ENCODE measurements around the gene ACTR1A. TPM values are rescaled to one million over a fixed set of nuclear protein-coding genes. Genes with fewer than 3 reads are reported as not detected.
A peak's percentile ranks its signal among the peaks of the same experiment; 100 is the strongest.
"Not testable (repeated sequence)": the region's sequence is repeated elsewhere in the genome, so short reads cannot be mapped to it uniquely, and the experiment has no call there.

The ACTR1A gene
- total RNA-seq, 1 donor from 2014 or later = 164 TPM

DNA sequence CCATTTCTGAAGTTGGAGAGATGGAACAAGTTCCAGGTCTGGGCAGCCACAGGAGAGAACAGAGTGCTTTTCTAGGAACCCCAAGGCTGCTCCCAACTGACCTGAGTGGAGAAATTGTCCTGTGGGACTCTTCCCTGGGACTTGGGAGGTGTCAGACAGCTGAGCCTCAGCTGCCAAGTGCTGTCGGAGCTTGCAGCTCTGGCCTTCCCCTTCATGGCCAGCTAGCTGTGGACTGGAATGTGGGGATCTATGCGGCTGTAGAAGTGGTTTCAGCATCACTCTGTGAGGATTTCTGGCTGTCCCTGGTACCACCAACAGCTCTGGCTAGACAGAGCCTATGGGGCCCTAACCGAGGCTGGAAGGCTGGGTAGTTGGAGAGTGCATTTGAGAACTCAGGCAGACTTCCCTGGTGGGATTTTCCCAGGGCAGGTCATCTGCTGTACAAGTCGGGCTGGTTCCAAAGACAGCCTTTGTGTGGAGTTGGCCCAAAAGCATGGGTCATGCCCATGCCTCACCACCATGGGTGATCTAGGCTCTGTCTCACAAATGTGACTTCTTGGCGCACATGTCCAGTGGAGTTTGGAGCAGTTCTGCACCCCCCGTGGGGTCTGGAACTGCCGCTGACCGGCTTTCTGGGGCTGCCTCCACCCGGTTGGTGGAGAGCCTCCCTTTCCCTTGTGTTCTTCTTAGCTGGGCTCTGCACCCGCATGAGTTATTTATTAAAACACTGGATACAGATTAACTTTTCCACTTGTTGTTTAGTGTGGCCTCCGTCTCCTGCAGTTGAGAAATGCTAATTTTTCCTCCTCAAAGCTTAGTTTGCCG is 12.2 kb upstream of the ACTR1A start:
- no peak for DNase-seq

DNA sequence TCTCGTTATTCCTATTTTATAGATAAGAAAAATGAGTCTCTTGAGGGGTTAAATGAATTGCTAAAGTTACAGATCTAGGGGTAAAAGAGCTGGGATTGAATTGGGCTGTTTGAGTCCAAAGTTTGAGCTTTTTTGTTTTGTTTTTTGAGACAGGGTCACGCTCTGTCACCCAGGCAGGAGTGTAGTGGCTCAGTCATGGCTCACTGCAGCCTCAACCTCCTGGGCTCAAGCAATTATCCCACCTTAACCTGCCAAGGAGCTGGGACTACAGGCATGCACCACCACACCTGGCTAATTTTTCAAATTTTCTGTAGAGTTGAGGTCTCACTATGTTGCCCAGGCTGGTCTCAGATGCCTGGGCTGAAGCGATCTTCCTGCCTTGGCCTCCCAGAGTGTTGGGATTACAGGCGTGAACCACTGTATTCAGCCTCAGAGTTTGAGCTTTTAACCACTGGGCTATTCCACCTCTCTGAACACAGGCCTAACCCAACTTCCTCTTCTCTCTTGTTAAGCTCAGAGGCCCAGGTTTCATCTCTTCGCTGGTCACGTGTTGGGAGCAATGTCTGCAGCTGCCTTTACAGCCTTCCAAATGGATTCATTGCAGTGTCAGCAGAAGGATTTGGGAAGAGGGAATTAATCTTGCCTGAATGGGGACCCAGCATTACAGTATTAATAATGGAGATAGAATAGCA is 9.2 kb upstream of the ACTR1A start:
- no peak for DNase-seq

DNA sequence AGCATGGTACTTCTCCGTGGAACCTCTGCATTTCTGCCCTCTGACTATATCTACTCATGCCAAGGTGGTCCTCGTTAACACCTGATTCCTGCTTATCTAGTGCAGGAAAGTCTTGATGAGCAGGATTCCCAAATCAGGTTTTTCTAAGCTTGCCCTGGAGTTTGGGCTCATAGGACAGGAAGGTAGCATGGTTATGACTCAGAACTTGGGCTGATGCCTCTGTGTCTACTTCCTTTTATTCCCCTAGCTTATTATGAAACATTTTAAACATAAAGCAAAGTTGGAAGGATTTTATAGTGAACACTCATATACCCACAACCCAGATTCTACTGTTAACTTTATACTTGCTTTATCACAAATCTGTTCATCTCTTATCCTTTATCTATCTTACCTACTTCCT is 6.9 kb upstream of the ACTR1A start:
- DNase-seq = no peak

DNA sequence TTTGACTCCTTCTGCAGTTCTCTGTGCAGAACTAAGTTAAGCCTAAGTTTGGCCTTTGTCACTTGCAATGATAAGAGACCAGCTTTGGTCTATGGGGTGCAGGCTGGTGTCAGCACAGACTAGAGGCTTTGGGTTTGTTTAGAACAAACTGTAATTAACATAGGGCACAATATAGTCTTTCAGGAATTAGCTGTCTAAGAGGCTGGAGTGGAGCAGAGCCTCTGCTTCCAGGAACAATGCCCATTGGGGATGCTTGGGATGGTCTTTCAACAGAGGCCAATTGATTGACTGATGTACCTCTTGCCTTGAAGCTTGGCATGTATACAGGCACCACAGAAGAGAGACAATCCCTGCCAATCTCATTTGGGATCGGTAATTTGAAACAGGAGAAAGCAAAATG is 6.0 kb upstream of the ACTR1A start:
- no peak for DNase-seq

DNA sequence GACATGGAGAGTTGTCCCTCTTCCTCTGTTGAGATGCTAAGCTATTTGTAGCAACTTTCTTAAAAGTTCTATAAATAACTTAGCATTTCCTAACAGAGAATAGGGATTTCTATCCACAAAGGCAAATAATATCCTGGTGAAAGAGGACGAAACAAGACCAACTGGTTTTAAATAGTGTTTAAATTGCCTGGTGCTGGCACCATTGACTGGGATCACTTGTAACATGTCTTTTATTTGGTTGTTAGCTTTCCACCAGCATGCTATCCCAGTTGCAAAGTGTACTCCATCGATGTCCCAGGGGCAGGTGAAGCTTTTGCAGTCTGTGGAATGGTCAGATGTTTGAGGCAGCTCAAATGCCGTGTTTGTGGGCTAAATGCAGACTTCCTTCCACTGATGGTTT is 5.0 kb upstream of the ACTR1A start:
- DNase-seq = no peak

DNA sequence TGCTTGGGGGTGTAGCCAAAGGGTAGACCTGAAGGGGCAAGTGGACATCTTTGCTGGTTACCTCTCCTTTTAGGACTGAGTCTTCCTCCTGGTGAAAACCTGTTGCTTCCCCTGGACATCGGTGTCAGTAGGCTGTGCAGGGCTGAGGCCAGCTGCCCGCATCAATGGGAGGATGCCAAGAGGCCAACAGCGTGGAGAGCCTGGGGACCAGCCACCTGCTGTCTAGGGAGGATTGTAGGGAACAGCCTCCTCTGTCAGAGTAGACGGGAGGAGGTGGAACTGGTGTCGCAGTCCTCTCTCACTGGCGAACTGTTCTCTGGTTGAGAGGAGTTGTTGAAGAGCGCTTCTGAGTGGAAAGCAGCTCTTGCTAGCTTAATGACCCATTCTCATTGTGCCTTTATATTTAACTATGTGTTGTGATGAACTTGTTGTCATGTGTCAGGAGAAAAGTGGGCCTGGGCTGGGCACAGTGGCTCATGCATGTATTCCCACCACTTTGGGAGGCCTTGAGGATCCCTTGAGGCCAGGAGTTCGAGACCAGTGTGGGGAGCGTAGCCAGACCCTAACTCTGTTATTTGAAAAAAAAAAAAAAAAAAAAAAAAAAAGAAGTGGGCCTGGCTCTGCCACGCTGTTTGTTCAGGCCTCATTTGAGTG is 3.1 kb upstream of the ACTR1A start:
- DNase-seq = no peak

DNA sequence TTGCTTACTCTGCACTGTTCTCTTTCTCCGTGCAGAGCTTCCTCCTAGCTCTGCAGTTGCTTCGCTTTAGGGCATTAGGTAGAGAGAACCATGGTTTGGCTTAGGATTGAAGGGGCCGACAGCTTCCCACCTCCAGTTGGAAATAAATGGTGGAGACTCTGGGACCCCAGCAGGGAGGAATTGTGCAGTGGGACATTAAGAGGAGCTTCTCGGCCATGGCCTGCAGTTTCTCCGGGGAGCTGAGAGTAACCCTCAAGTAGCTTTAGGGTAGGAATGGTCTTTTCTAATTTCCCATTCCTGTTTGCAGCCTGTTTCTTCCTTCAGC is 2.4 kb upstream of the ACTR1A start:
- DNase-seq = no peak

DNA sequence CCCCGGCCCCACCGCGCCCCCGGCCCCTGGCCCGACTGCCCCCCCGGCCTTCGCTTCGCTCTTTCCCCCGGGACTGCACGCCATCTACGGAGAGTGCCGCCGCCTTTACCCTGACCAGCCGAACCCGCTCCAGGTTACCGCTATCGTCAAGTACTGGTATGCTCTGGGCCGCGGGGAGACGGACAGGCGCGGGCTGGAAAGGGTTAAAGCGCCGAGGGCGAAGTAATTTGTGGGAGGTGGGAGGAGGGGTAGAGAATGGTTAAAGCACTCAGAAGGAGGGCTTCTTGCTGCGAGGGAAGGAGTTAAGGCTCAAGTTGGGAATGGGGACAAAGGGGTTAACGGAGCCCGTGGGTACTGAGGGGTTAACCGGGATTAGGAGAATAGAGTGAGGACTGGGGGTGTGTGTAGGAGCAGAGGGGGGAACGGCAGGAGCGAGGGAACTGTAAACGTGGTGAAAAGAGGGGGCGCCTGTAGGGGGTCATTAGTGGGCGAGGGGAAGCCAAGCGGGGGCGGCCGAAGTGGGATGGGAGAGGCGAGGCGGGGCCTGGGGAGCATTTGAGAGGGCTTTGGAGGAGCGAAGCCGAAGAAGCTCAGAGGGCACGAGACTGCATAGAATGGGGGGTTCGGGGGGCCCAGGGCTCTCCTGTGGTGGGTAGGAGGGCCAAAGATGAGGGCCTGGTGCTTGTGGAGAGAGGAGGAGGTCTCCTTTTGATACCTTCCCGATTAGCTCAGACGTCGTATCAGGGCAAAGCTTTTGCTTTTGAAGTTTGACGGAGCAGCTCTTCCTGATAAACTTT is 1.9 kb upstream of the ACTR1A start:
- no peak for DNase-seq

DNA sequence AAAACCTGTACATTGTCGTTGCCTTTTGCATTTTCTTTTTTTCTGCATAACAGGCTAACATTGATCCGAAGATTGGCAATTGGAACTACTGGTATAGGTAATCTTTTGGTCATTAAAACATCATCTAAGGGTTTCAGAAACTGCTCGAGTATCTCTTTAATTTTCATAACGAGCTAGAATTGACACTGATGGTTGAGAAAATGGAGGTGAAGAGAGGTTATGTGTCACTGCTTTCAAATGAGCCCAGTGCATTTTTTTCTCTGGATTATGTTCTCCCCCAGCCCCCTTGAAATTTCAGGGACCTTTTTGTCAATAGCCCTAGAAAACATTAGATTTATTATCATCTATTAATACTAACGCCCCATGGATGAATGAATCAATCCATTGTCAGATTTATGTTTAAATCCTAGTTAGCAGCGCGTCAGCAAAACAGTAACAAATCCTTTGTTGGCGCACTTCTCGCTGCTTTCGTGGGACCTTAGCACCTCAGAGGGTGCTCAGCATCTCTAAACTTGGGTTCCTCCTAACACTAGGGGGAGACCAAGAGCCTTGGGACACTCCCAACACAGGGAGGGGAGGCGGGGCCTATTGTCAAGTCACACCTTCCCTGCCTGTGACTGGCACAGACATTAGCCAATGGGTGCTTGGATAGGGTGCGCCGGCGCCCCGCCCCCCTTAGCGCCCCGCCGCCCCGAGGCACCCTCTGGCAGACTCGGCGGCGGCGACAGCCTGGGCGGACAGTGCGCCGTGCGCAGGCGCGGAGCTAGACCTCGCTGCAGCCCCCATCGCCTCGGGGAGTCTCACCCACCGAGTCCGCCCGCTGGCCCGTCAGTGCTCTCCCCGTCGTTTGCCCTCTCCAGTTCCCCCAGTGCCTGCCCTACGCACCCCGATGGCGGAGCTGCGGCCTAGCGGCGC is 1.0 kb upstream of the ACTR1A start, which contains the start of gene SUFU:
TSS of gene SUFU (plus strand) at position 709 of the 915 bp plus-strand sequence. CDS start at position 890, 181 bp downstream.
- DNase-seq = peak; percentile 96

DNA sequence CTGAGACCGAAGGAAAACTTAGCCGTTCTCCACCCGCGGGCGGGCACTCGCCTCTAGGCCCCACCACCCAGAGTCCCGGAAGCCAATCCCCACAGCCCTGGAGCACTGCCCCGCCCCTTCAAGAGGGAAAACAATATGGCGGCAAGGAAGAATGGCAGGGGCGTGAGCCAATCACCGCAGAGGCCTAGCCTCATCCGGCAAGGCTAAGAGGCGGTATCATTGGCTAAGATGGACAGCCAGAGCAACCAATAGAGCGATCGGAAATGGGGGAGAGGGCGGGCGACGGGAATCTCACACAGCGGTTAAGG is 529 bp downstream of the ACTR1A start:
- DNase-seq = peak; percentile 100

DNA sequence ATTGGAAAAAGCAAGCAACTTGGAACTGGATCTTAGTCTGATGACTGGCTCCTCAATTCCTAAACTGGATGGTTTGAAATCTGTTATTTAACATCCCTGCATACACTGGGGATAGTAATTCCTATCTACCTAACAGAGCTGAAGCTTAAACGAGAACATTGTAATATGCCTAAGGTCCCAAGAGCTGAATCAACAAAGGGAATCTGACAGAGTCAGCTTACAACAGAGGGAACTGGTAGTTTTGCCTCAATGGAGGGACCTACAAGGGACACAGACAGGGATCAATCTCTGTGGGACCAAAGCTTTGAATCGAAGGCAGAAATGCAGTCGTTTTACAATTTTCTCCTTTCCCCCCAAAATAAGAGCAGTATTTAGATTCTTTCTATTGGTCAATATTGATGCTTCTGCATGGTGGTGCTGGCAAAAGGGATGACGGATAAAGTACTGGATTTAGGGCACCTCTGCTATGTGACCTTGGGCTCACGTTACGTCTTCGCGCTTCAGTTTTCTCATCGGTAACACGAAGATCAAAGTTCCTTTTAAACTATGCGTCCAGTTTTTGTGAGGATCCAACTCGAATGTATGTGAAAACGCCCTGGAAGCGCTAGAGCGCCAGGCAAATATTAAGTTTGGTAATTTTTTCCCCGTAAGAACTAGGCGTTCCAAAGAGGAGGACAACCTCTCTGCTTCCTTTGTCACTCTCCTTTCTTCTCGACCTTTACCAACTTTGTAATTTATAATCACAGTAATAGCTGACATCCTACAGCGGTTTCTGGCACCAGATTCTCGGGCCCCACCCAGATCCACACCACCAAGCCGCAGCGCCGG is 1.1 kb downstream of the ACTR1A start:
- DNase-seq = no peak

DNA sequence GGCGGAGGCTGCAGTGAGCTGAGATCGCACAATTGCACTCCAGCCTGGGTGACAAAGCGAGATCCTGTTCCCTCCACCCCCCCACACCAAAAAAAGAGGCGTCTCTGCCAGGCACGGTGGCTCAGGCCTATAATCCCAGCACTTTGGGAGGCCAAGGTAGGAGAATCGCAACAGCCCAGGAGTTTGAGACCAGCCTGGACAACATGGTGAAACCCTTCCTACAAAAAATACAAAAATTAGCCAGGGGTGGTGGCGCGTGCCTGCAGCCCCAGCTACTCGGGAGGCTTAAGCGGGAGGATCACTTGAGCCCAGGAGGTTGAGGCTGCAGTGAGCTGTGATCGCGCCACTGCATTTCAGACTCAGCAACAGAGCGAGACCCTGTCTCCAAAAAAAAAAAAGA is 1.8 kb downstream of the ACTR1A start:
- not testable (repeated sequence) for DNase-seq

DNA sequence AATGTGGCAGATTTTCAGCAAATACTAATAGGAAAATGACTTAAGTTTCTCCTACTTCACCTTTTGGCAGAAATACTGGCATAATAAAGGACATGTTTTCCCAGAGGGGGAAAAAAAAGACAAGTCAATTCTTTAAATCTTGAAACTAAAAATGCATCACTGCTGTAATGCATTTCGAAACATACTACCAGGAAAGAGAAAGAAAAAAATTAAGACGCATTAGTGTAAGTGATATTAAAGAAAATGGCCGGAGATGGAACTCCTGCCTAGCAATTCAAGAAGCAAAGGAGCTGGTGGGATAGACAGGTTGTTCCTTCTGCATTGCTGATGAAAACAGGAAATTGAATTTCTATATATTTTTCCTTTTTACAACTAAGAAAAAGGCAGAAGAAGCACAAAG is 3.2 kb downstream of the ACTR1A start:
- DNase-seq = no peak

DNA sequence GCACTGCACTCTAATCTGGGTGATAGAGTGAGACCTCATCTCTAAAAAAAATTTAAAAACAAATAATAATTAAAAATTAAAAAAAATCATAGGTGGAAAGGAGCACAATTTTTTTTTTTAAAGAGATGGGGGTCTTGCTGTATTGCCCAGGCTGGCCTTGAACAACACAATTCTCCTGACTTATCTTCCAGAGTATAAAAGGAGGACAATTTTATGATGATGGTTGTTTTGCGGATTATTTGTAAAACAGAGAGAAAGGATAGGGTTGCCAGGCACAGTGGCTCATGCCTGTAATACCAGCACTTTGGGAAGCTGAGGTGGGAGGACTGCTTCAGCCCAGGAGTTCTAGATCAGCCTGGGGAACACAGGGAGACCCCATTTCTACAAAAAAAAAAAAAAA is 5.0 kb downstream of the ACTR1A start:
- DNase-seq = no peak

DNA sequence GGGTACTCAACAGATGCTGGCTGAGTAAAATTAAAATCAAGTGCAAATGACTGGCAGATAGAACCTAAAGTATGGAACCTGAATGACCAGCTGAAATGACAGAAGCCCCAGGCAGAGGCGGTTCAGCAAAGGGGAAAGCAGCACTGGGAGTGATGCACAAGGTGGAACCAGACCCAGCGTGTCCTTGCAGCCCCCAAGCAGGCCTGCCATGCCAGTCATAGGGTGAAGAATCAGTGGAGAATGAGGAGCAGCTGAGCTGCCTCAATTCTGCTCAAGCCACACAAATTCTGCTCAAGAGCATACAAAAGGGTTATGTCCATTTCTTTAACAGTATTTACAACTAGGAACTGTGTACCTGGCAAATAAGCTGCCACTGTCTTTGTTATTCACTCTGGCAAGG is 8.7 kb downstream of the ACTR1A start:
- DNase-seq = no peak

DNA sequence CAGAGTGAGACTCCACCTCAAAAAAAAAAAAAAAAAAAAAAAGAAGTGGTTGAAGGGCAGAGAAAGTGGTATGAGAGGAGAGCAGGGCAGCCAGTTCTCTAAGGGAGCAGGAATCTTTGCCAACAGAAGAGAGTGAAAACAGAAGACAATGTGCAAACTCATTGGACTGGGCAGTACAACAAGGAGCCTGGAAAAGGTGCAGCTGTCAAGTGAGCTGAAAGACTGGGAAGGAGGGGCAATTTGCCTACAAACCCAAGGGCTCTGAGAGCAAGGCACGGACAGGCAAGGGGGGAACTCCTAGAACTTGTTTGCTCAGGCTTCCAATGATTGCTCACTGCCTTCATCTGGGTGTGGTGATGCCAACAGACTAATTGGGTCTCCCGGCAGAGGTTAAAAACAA is 9.5 kb downstream of the ACTR1A start:
- DNase-seq = no peak

DNA sequence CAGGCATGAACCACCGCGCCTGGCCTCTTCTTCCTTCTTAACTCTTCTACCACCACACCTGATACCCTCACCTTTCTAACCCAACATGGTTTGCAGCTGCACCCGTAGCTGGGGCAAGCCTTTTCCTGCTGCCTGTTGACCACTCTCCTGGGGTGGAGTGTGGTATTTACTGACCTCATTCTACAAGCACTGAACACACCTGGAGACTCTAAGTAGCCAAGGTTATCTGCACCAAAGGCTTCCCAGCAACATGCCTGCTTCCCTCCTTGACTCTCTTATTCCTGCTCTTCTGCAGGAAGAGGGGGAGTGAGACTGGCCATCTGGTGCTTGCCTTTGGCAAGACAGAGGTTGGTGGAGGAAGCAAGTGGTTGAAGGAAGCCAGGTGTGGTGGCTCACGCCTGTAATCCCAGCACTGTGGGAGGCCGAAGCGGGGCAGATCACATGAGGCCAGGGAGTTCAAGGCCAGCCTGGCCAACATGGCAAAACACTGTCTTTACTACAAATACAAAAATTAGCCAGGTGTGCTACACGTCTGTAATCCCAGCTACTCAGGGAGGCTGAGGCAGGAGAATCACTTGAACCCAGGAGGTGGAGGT is 10.1 kb downstream of the ACTR1A start:
- no peak for DNase-seq

DNA sequence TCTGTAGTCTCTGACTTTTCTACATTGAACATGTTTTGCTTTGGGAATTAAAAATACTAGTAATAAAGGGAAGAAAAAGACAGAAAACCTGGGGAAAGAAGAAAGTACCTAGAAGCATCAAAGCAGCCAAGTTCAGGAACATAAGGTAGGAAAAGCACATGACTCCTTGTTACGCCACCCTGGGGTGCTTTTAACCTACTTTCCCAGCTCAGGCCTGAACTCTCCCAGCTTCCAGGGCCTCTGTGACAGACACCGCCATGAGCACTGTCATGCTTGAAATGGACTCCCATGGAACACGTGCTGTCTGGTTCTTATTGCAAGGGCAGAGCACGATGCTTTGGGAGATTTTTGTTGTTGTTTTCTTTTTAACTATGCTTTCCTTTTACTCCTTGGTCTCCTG is 11.4 kb downstream of the ACTR1A start:
- DNase-seq = no peak

DNA sequence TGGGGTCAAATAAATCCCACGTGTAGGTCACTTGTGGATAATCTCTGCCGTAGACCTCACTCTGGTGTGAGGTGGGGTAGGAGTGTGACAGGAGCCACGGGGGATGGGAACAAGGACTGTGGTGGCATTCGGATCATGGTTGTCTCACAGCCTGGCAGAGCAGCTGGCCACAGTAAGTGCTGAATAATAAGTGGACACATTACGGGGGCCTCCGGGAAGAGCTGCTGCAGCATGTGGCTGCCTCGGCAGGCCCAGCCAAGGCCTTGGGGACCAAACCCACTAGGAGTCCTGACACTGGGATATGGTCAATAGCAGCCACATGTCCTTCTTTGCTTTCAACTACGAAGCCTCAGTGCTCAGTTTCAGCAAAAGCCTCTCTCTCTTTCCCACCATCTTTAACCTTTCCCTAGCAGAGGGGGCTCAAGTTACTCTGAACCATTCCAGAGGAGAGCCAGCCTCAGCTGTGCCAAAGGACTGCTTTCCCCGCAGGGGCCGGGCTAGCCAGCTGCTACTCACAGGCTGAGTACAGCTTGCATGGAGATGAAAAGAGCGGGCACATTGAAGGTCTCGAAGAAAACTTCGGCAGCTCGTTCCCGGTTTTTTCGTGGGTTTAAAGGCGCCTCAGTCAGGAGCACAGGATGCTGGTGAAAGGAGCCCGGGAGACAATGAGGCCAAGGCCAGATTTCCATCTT is 17.3 kb downstream of the ACTR1A start:
- no peak for DNase-seq

DNA sequence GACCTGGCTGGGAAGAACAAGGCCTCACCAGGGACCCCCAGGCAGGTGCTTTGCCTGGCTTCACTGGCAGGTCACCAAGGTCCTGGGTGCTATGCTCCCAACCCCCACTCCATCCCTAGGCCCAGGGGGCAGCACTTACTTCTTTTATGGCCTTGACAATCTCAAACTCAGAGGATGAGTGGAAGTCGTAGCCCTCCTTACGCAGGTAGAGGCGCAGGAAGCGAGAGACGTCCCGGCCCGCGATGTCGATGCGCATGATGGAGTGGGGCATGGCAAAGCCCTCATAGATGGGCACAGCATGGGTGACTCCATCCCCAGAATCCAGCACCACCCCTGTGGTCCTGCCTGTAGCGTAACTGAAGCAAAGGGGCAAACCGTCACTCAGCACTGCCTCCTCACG is 18.5 kb downstream of the ACTR1A start:
- DNase-seq = no peak
